H1 (cell line): ENCODE measurements around the gene NEB. TPM values are rescaled to one million over a fixed set of nuclear protein-coding genes. Genes with fewer than 3 reads are reported as not detected.

Experiments
- CTCF ChIA-PET: fragments of 300-600 bp; sonication (Branson Sonifier 250); formaldehyde crosslinking; loops from one replicate; lab custom pipeline; 2021; ENCODE audit not compliant: partially characterized antibody; lab: Charles Lee
- POLR2A ChIA-PET: fragments of 300-600 bp; sonication (Branson Sonifier 250); formaldehyde crosslinking; loops from one replicate; lab custom pipeline; 2021; ENCODE audit warnings: inconsistent platforms; ENCODE audit not compliant: partially characterized antibody; lab: Charles Lee
- DNase-seq, 2 experiments: peaks; one replicate each; pipeline versions ENCODE4 v3.0.0 to v3.0.0-alpha.2; 2010 to 2022; ENCODE audit warnings: low spot score in 2 of 2, low read depth in 1 of 2, mixed read lengths in 1 of 2
- FAIRE-seq: peaks from 2 replicates; lab custom pipeline; 2011; peaks lifted over from hg19 to GRCh38; lab: Jason Lieb, UNC
- H2AFZ ChIP-seq: 2 replicates; pipeline ENCODE4 v1.8.1; 2012; ENCODE audit warnings: low read length, inconsistent platforms
- H2AK5ac ChIP-seq: 2 replicates; pipeline ENCODE4 v1.6.1; 2013; ENCODE audit warnings: low read depth, low read length
- H2BK120ac ChIP-seq: replicated peaks from 2 replicates; pipeline ENCODE3; 2013; ENCODE audit warnings: low read depth, low read length, inconsistent platforms
- H2BK12ac ChIP-seq: 2 replicates; pipeline ENCODE4 v1.6.1; 2013; ENCODE audit warnings: low read depth, low read length
- H2BK15ac ChIP-seq: 2 replicates; pipeline ENCODE4 v1.6.1; 2013; ENCODE audit warnings: low read length
- H2BK20ac ChIP-seq: 2 replicates; pipeline ENCODE4 v1.6.1; 2013; ENCODE audit warnings: low read length
- H2BK5ac ChIP-seq: 2 replicates; pipeline ENCODE4 v1.6.1; 2013; ENCODE audit warnings: low read depth, low read length
- H3K14ac ChIP-seq: 2 replicates; pipeline ENCODE4 v1.6.1; 2013; ENCODE audit warnings: inconsistent platforms; ENCODE audit not compliant: insufficient read length
- H3K18ac ChIP-seq: 2 replicates; pipeline ENCODE4 v1.6.1; 2013; ENCODE audit warnings: low read length; ENCODE audit errors: extremely low read depth
- H3K23ac ChIP-seq: 2 replicates; pipeline ENCODE4 v1.6.1; 2013; ENCODE audit warnings: inconsistent platforms; ENCODE audit not compliant: insufficient read length
- H3K23me2 ChIP-seq: 2 replicates; pipeline ENCODE4 v1.6.1; 2013; ENCODE audit warnings: low read depth, low read length
- H3K27ac ChIP-seq: 2 replicates; pipeline ENCODE4 v1.6.1; 2011; ENCODE audit warnings: low read depth, low read length, inconsistent platforms
- H3K27me3 ChIP-seq, 4 experiments: replicated peaks in 1 of 4; 1 replicate in 1 of 4; 2 replicates in 3 of 4; pipeline versions ENCODE4 v1.6.1 to v1.8.1; 2011 to 2013; ENCODE audit warnings: low read length in 3 of 4, mild to moderate bottlenecking in 3 of 4, inconsistent platforms in 2 of 4, mixed read lengths in 2 of 4, moderate library complexity in 1 of 4; ENCODE audit not compliant: control insufficient read depth in 3 of 4, insufficient read depth in 3 of 4; ENCODE audit errors: extremely low read depth in 1 of 4
- H3K36me3 ChIP-seq, 4 experiments: 2 replicates each; pipeline versions ENCODE4 v1.6.1 to v1.8.1; 2011 to 2013; ENCODE audit warnings: mild to moderate bottlenecking in 4 of 4, low read length in 3 of 4, moderate library complexity in 2 of 4, control low read depth in 1 of 4, inconsistent platforms in 1 of 4; ENCODE audit not compliant: insufficient read depth in 4 of 4, control insufficient read depth in 2 of 4
- H3K4ac ChIP-seq: replicated peaks from 2 replicates; pipeline ENCODE3; 2013; ENCODE audit warnings: low read length, low read depth, mixed read lengths, inconsistent platforms; ENCODE audit not compliant: insufficient read length
- H3K4me1 ChIP-seq, 4 experiments: replicated peaks in 1 of 4; 1 replicate in 1 of 4; 2 replicates in 3 of 4; pipeline versions ENCODE4 v1.6.1 to v1.8.1; 2011 to 2013; ENCODE audit warnings: low read length in 3 of 4, inconsistent platforms in 2 of 4, mixed read lengths in 1 of 4; ENCODE audit not compliant: insufficient read depth in 4 of 4, control insufficient read depth in 3 of 4
- H3K4me2 ChIP-seq, 2 experiments: 2 replicates each; pipeline versions ENCODE4 v1.6.1 to v1.8.1; 2011 to 2013; ENCODE audit warnings: low read depth in 2 of 2, low read length in 2 of 2, control low read depth in 1 of 2, inconsistent platforms in 1 of 2, mild to moderate bottlenecking in 1 of 2; ENCODE audit not compliant: insufficient read depth in 1 of 2
- H3K4me3 ChIP-seq, 4 experiments: fragments of 200-600, 300-600 bp in 1 of 4; sonication (generic), shearing (Covaris generic), sonication (Bioruptor Twin) in 1 of 4; 2 replicates each; pipeline versions ENCODE4 v1.5.1 to v1.8.1; 2011 to 2016; ENCODE audit warnings: low read length in 4 of 4, low read depth in 3 of 4, control low read depth in 2 of 4, inconsistent platforms in 2 of 4, mild to moderate bottlenecking in 2 of 4, mixed read lengths in 1 of 4, moderate library complexity in 1 of 4; ENCODE audit not compliant: insufficient read depth in 2 of 4; ENCODE audit errors: extremely low read depth in 1 of 4
- H3K56ac ChIP-seq: replicated peaks from 2 replicates; pipeline ENCODE3; 2013; ENCODE audit warnings: low read depth, mild to moderate bottlenecking, mixed read lengths, low read length, inconsistent platforms; ENCODE audit not compliant: insufficient read length
- H3K79me1 ChIP-seq: 2 replicates; pipeline ENCODE4 v1.6.1; 2013; ENCODE audit warnings: low read depth, low read length, control low read depth
- H3K79me2 ChIP-seq, 2 experiments: 2 replicates each; pipeline versions ENCODE4 v1.6.1 to v1.8.1; 2012 to 2013; ENCODE audit warnings: low read length in 2 of 2, mild to moderate bottlenecking in 2 of 2, inconsistent platforms in 1 of 2; ENCODE audit not compliant: insufficient read depth in 2 of 2, control insufficient read depth in 1 of 2
- H3K9ac ChIP-seq, 4 experiments: replicated peaks in 1 of 4; 1 replicate in 1 of 4; 2 replicates in 3 of 4; pipeline versions ENCODE4 v1.6.1 to v1.8.1; 2011 to 2013; ENCODE audit warnings: low read depth in 3 of 4, low read length in 3 of 4, control low read depth in 2 of 4, mild to moderate bottlenecking in 2 of 4, moderate library complexity in 2 of 4, inconsistent platforms in 1 of 4; ENCODE audit errors: extremely low read depth in 1 of 4
- H3K9me3 ChIP-seq, 2 experiments: 2 replicates each; pipeline versions ENCODE4 v1.6.1 to v1.8.1; 2012 to 2013; ENCODE audit warnings: mild to moderate bottlenecking in 2 of 2, moderate library complexity in 2 of 2, control low read depth in 1 of 2, inconsistent platforms in 1 of 2, low read depth in 1 of 2, low read length in 1 of 2, mixed read lengths in 1 of 2; ENCODE audit not compliant: insufficient read depth in 2 of 2
- H4K20me1 ChIP-seq, 2 experiments: replicated peaks in 1 of 2; 2 replicates each; pipeline versions ENCODE3 to v1.8.1; 2011 to 2013; ENCODE audit warnings: inconsistent platforms in 2 of 2, low read length in 2 of 2, mild to moderate bottlenecking in 1 of 2; ENCODE audit not compliant: insufficient read depth in 2 of 2, control insufficient read depth in 1 of 2
- H4K5ac ChIP-seq: 2 replicates; pipeline ENCODE4 v1.6.1; 2013; ENCODE audit warnings: low read length, low read depth, mixed read lengths, inconsistent platforms; ENCODE audit not compliant: insufficient read length
- H4K8ac ChIP-seq: 2 replicates; pipeline ENCODE4 v1.8.0; 2013; ENCODE audit warnings: mild to moderate bottlenecking, moderate library complexity, low read length, inconsistent platforms; ENCODE audit not compliant: insufficient read depth; ENCODE audit errors: extremely low read depth
- H4K91ac ChIP-seq: replicated peaks from 2 replicates; pipeline ENCODE3; 2013; ENCODE audit warnings: low read length, mixed read lengths, inconsistent platforms; ENCODE audit not compliant: insufficient read length
- CBX5 ChIP-seq: fragments of 300-800, 300-1000 bp; sonication (generic); IDR thresholded peaks from 2 replicates; pipeline ENCODE4 v1.7.1; 2016; ENCODE audit warnings: antibody characterized with exemption, low read length, low read depth
- CREB1 ChIP-seq: IDR thresholded peaks from 2 replicates; pipeline ENCODE4 v1.6.1; 2012; ENCODE audit warnings: inconsistent platforms
- FOSL1 ChIP-seq: IDR thresholded peaks from 2 replicates; pipeline ENCODE4 v1.6.1; 2011; ENCODE audit warnings: mild to moderate bottlenecking, low read depth, low read length, moderate library complexity; ENCODE audit not compliant: insufficient read depth
- GABPA ChIP-seq: IDR thresholded peaks from 2 replicates; pipeline ENCODE4 v1.6.1; 2011; ENCODE audit warnings: mild to moderate bottlenecking, low read length, moderate library complexity, borderline replicate concordance; ENCODE audit not compliant: insufficient read depth
- JUND ChIP-seq: IDR thresholded peaks from 2 replicates; pipeline ENCODE4 v1.6.1; 2011; ENCODE audit warnings: mild to moderate bottlenecking, improper control_type of control experiment, low read length
- PHF8 ChIP-seq: fragments of 200-600 bp; sonication (generic); conservative IDR thresholded peaks from 2 replicates; pipeline ENCODE4 v1.7.1; 2012; ENCODE audit warnings: low read depth, mild to moderate bottlenecking, inconsistent platforms, low read length, moderate library complexity
- POLR2A ChIP-seq, 2 experiments: IDR thresholded peaks; 1 replicate in 1 of 2; 2 replicates in 1 of 2; pipeline ENCODE4 v1.6.1; 2011; ENCODE audit warnings: low read depth in 2 of 2, low read length in 2 of 2, mild to moderate bottlenecking in 2 of 2; ENCODE audit errors: control extremely low read depth in 1 of 2
- RFX5 ChIP-seq: IDR thresholded peaks from 2 replicates; pipeline ENCODE4 v1.6.1; 2011; ENCODE audit warnings: low read depth, low read length, improper control_type of control experiment, borderline replicate concordance
- SIRT6 ChIP-seq: IDR thresholded peaks from one replicate; pipeline ENCODE4 v1.7.1; 2012; ENCODE audit warnings: low read length, inconsistent platforms
- SIX5 ChIP-seq: IDR thresholded peaks from 2 replicates; pipeline ENCODE4 v1.6.1; 2011; ENCODE audit warnings: mild to moderate bottlenecking, low read depth, low read length
- WGBS, 2 experiments: shearing (Covaris generic) in 1 of 2; methylation state at CpG; one replicate each; pipeline versions ENCODE4 v1.1.6 to v1.1.7; 2013 to 2015; ENCODE audit warnings: low lambda C conversion rate in 2 of 2, mixed read lengths in 2 of 2, inconsistent platforms in 1 of 2, low coverage in 1 of 2, missing lambda C conversion rate in 1 of 2; ENCODE audit not compliant: insufficient replicate concordance in 2 of 2, insufficient coverage in 1 of 2, insufficient read length in 1 of 2; ENCODE audit errors: extremely low coverage in 1 of 2, missing lambda C conversion rate in 1 of 2; 5-methylcytosine and 5-hydroxymethylcytosine counted together
- polyA plus RNA-seq, 7 experiments: library from polyadenylated mRNA; depleted of rRNA in 3 of 7; stranded (reverse) in 5 of 7; unstranded in 2 of 7; fragments of >200 nt in 5 of 7; fragments of 200-250 nt in 2 of 7; gene quantifications; 1 replicate in 5 of 7; 2 replicates in 1 of 7; 4 replicates in 1 of 7; pipeline versions ENCODE4 v1.2.1 to v1.2.3, GENCODE V29; 2011 to 2013; ENCODE audit warnings: missing spikeins in 2 of 7, mixed read lengths in 2 of 7
- total RNA-seq: library from RNA; stranded (reverse); fragmentation: NEBNext Ultra II Directional; extraction: Animal tissue kit (Norgen Biotek cat#: 25700); gene quantifications from 2 replicates; pipeline ENCODE4 v1.2.1, GENCODE V29; 2021
- TF ChIP-seq, protein P1 (sequence below): IDR thresholded peaks from 2 replicates; pipeline ENCODE4 v1.6.1; 2012; ENCODE audit warnings: low read length, inconsistent platforms

Gene NEB
- total and polyA plus RNA-seq, 2 of the 8 experiments (the other 6 are each of a cell fraction or from before 2014, with no cell fraction given), result 1.4 to 2.5 TPM

DNA sequence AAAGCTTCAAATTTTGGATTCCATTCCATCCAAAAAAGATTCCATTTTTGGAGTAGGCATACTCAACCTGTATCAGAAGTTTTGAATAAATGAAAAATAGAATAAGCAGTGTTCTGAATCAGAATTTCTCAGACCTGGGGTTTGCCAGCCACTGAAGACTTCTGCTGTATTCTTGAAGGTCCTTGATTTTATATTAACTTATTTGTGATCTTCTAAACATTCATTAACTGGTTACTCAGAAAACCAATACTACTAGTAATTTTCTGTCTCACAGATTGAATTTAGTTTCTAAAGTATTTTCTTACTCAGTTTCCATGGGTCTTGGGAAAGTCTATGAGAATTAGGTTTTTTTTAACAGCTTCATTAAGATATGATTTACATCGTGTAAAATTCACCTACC is 263.7 kb downstream of the NEB start:
- peaks cover 0 to 22% of the 10 kb centered on the region in 2 experiments; a peak in 2 of 4 replicates for H3K79me2 ChIP-seq
- WGBS, 2 experiments, result 96% methylated on average over 1 of the region's 1 CpG; no CpG with 5 or more reads in 1 of the 2 experiments
- H3K4ac ChIP-seq, result no peak overlapping the region
- no peaks in the 10 kb centered on the region for H3K9me3 ChIP-seq
- no peak overlapping the region for H3K56ac ChIP-seq
- no peaks in the 10 kb centered on the region for H3K79me1 ChIP-seq
- no peak overlapping the region for H2BK120ac ChIP-seq
- no peak overlapping the region for H2BK5ac ChIP-seq
- no peak overlapping the region for H3K27ac ChIP-seq
- no peak overlapping the region for H3K9ac ChIP-seq
- no peak overlapping the region for H2BK12ac ChIP-seq
- no peaks in the 10 kb centered on the region for H3K4me1 ChIP-seq
- H4K20me1 ChIP-seq, result no peaks in the 10 kb centered on the region
- H2BK15ac ChIP-seq, result no peak overlapping the region
- no peaks in the 10 kb centered on the region for H3K23me2 ChIP-seq
- no peak overlapping the region for H4K91ac ChIP-seq
- H4K8ac ChIP-seq, result no peak overlapping the region
- DNase-seq (no peak), FAIRE-seq (no peak)
- no peak overlapping the region for H2BK20ac ChIP-seq
- no peak overlapping the region for H3K14ac ChIP-seq
- H3K36me3 ChIP-seq, result peaks cover 31 to 86% (median 64%) of the 10 kb centered on the region in 4 experiments
- ChIA-PET CTCF (interaction anchor here (0.6 to 4.3 kb wide), 3 partner anchors 23 to 62 kb away, joined by 3 to 16 read pairs (median 4); no protein-coding TSS in a partner anchor), POLR2A (no interaction called here)
- no peaks in the 10 kb centered on the region for H3K27me3 ChIP-seq
- H4K5ac ChIP-seq, result no peak overlapping the region
- H3K23ac ChIP-seq, result no peak overlapping the region
- no peak overlapping the region for H3K4me3 ChIP-seq
- no peak for TF ChIP-seq SIX5
- TF ChIP-seq, protein P1, sequence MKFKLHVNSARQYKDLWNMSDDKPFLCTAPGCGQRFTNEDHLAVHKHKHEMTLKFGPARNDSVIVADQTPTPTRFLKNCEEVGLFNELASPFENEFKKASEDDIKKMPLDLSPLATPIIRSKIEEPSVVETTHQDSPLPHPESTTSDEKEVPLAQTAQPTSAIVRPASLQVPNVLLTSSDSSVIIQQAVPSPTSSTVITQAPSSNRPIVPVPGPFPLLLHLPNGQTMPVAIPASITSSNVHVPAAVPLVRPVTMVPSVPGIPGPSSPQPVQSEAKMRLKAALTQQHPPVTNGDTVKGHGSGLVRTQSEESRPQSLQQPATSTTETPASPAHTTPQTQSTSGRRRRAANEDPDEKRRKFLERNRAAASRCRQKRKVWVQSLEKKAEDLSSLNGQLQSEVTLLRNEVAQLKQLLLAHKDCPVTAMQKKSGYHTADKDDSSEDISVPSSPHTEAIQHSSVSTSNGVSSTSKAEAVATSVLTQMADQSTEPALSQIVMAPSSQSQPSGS, result no peak
- no peak for TF ChIP-seq CREB1
- no peak for TF ChIP-seq CBX5
- TF ChIP-seq POLR2A (IDR thresholded peaks at IDR 0.05; ENCODE audit: control extremely low read depth in 1 of 2, low read depth in 2 of 2, low read length in 2 of 2), result no peak
- no peak for TF ChIP-seq SIRT6
- no peak for TF ChIP-seq FOSL1
- TF ChIP-seq GABPA, result no peak
- TF ChIP-seq JUND, result no peak
- no peak for TF ChIP-seq PHF8
- no peak for TF ChIP-seq RFX5
- H3K18ac ChIP-seq, result no peak overlapping the region
- no peak overlapping the region for H2AK5ac ChIP-seq
- no peak overlapping the region for H2AFZ ChIP-seq
- H3K4me2 ChIP-seq, result no peak overlapping the region
